SK-N-SH (cell line): ENCODE results near the gene NDUFV2.

Experiments used
- EP300 ChIP-seq, 2 experiments: IDR thresholded peaks; 2 replicates each; pipeline versions ENCODE4 v1.4.0 to v1.6.1; 2012; ENCODE audit warnings: borderline replicate concordance in 1 of 2, low read depth in 1 of 2, low read length in 1 of 2
- EZH2phosphoT487 ChIP-seq: fragments of 200-600 bp; sonication (generic); IDR thresholded peaks from 2 replicates; pipeline ENCODE4 v1.6.1; 2017; ENCODE audit warnings: low read depth, mixed run types, mild to moderate bottlenecking, antibody characterized with exemption, moderate library complexity, borderline replicate concordance
- FOSL2 ChIP-seq: IDR thresholded peaks from 2 replicates; pipeline ENCODE4 v1.4.0; 2012; ENCODE audit warnings: low read depth, mild to moderate bottlenecking, moderate library complexity, borderline replicate concordance
- JUND ChIP-seq: IDR thresholded peaks from 2 replicates; pipeline ENCODE4 v1.4.0; 2012
- RAD21 ChIP-seq: IDR thresholded peaks from 2 replicates; pipeline ENCODE4 v1.6.1; 2012; ENCODE audit warnings: mild to moderate bottlenecking, low read length
- RCOR1 ChIP-seq: fragments of 150-350 bp; IDR thresholded peaks from 2 replicates; pipeline ENCODE4 v1.6.1; 2017; ENCODE audit warnings: antibody characterized with exemption, low read length
- RFX5 ChIP-seq: IDR thresholded peaks from 2 replicates; pipeline ENCODE4 v1.6.1; 2012; ENCODE audit warnings: mild to moderate bottlenecking, improper control_type of control experiment, low read length
- RXRA ChIP-seq: IDR thresholded peaks from 2 replicates; pipeline ENCODE4 v1.4.0; 2012; ENCODE audit warnings: low read depth, mild to moderate bottlenecking, borderline replicate concordance
- SIN3A ChIP-seq: IDR thresholded peaks from 2 replicates; pipeline ENCODE4 v1.6.1; 2012; ENCODE audit warnings: low read depth, mild to moderate bottlenecking, low read length, moderate library complexity, borderline replicate concordance
- SMC3 ChIP-seq: IDR thresholded peaks from 2 replicates; pipeline ENCODE4 v1.6.1; 2012; ENCODE audit warnings: low read depth, low read length, improper control_type of control experiment
- TAF1 ChIP-seq: IDR thresholded peaks from 2 replicates; pipeline ENCODE4 v1.6.1; 2012; ENCODE audit warnings: low read depth, mild to moderate bottlenecking, low read length, moderate library complexity, borderline replicate concordance
- TF ChIP-seq, protein P1 (sequence below): fragments of 200-600 bp; sonication (generic); IDR thresholded peaks from 2 replicates; pipeline ENCODE4 v1.6.1; 2017; ENCODE audit warnings: antibody characterized with exemption, mild to moderate bottlenecking, moderate library complexity
- TF ChIP-seq, protein P2 (sequence below): IDR thresholded peaks from 2 replicates; pipeline ENCODE4 v1.4.0; 2012; ENCODE audit warnings: low read depth
- TF ChIP-seq, protein P3 (sequence below): IDR thresholded peaks from 2 replicates; pipeline ENCODE4 v1.6.1; 2012; ENCODE audit warnings: mild to moderate bottlenecking, low read depth, low read length, moderate library complexity

DNA sequence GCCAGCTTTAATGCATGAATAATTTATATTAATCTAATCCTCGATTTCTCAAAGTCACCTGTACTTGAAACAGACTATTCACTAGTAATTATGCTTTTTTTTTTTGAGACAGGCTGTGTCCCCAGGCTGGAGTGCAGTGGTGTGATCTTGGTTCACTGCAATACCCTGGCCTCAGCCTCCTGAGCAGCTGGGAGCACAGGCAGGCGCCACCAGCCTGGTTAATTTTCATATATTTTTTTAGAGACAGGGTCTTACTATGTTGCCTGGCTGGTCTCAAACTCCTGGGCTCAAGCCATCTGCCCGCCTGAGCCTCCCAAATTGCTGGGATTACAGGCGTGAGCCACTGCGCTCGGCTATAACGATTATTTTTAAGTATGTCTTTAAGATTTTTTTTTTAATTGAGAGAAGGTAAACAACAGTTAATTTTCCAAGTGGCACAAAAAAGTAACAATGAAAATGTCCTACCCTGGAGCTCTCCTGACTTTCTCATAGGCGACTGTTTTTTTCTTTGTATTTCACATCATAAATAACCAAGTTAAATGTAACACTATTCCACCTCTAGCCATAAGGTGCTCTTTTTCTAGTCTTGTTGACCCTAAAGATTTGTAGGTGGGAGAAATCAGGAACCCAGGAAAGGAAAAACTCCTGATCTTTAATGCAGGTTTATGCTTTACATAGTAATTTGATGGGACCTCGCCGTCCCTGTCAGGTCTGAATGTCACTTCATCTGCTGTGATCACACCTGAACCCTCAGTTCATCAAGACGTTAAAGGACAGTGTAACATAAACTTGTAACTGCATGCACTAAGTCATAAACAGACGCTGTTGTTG lies 32.8 kb downstream of the NDUFV2 start:
- TF ChIP-seq, protein P1, sequence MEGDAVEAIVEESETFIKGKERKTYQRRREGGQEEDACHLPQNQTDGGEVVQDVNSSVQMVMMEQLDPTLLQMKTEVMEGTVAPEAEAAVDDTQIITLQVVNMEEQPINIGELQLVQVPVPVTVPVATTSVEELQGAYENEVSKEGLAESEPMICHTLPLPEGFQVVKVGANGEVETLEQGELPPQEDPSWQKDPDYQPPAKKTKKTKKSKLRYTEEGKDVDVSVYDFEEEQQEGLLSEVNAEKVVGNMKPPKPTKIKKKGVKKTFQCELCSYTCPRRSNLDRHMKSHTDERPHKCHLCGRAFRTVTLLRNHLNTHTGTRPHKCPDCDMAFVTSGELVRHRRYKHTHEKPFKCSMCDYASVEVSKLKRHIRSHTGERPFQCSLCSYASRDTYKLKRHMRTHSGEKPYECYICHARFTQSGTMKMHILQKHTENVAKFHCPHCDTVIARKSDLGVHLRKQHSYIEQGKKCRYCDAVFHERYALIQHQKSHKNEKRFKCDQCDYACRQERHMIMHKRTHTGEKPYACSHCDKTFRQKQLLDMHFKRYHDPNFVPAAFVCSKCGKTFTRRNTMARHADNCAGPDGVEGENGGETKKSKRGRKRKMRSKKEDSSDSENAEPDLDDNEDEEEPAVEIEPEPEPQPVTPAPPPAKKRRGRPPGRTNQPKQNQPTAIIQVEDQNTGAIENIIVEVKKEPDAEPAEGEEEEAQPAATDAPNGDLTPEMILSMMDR: no peak
- no peak for TF ChIP-seq RAD21
- TF ChIP-seq RCOR1: no peak
- TF ChIP-seq EZH2phosphoT487: no peak
- TF ChIP-seq EP300 (IDR thresholded peaks at IDR 0.05; ENCODE audit: borderline replicate concordance in 1 of 2, low read depth in 1 of 2, low read length in 1 of 2): no peak
- TF ChIP-seq, protein P2, sequence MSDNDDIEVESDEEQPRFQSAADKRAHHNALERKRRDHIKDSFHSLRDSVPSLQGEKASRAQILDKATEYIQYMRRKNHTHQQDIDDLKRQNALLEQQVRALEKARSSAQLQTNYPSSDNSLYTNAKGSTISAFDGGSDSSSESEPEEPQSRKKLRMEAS: no peak
- no peak for TF ChIP-seq SIN3A
- no peak for TF ChIP-seq JUND
- no peak for TF ChIP-seq TAF1
- TF ChIP-seq SMC3: no peak
- TF ChIP-seq RFX5: no peak
- no peak for TF ChIP-seq FOSL2
- TF ChIP-seq RXRA: no peak
- TF ChIP-seq, protein P3, sequence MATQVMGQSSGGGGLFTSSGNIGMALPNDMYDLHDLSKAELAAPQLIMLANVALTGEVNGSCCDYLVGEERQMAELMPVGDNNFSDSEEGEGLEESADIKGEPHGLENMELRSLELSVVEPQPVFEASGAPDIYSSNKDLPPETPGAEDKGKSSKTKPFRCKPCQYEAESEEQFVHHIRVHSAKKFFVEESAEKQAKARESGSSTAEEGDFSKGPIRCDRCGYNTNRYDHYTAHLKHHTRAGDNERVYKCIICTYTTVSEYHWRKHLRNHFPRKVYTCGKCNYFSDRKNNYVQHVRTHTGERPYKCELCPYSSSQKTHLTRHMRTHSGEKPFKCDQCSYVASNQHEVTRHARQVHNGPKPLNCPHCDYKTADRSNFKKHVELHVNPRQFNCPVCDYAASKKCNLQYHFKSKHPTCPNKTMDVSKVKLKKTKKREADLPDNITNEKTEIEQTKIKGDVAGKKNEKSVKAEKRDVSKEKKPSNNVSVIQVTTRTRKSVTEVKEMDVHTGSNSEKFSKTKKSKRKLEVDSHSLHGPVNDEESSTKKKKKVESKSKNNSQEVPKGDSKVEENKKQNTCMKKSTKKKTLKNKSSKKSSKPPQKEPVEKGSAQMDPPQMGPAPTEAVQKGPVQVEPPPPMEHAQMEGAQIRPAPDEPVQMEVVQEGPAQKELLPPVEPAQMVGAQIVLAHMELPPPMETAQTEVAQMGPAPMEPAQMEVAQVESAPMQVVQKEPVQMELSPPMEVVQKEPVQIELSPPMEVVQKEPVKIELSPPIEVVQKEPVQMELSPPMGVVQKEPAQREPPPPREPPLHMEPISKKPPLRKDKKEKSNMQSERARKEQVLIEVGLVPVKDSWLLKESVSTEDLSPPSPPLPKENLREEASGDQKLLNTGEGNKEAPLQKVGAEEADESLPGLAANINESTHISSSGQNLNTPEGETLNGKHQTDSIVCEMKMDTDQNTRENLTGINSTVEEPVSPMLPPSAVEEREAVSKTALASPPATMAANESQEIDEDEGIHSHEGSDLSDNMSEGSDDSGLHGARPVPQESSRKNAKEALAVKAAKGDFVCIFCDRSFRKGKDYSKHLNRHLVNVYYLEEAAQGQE: no peak
